ENCODE measurements around the gene FAM184A. TPM values are rescaled to one million over a fixed set of nuclear protein-coding genes. Genes with fewer than 3 reads are reported as not detected.

Gene FAM184A
- total RNA-seq, 1 donor from 2014 or later: 15.9 TPM

GRCh38 chr6:118992186-118992795, 86.2 kb downstream of the FAM184A start:
- ATAC-seq (no peak), DNase-seq (no peak)
- no peak overlapping the region for H3K27ac ChIP-seq
- H3K9me3 ChIP-seq: no peaks in the 10 kb centered on the region
- TF ChIP-seq CTCF (IDR thresholded peaks at IDR 0.05): no peak
- no peaks in the 10 kb centered on the region for H3K4me1 ChIP-seq
- no peaks in the 10 kb centered on the region for H3K27me3 ChIP-seq (ENCODE audit: low read depth)
- no peaks in the 10 kb centered on the region for H3K36me3 ChIP-seq
- H3K4me3 ChIP-seq: no peak overlapping the region
- intact Hi-C loops (cut with DNase I): no loop called here

- Histone ChIP-seq H3K36me3 (no peaks in the 10 kb centered on the region), H3K4me1 (no peaks in the 10 kb centered on the region), H3K27ac (no peak overlapping the region), H3K4me3 (no peak overlapping the region), H3K9me3 (no peaks in the 10 kb centered on the region), H3K27me3 (ENCODE audit: low read depth) (no peaks in the 10 kb centered on the region)
- no peak for TF ChIP-seq CTCF (IDR thresholded peaks at IDR 0.05)
- DNase-seq (no peak), ATAC-seq (no peak)
- intact Hi-C loops (cut with DNase I): no loop called here
Measured at GRCh38 chr6:118986312-118986711, 92.2 kb downstream of the FAM184A start.

- intact Hi-C loops (cut with DNase I): no loop called here
- Histone ChIP-seq H3K9me3 (no peaks in the 10 kb centered on the region), H3K36me3 (no peaks in the 10 kb centered on the region), H3K27ac (no peak overlapping the region), H3K4me1 (no peaks in the 10 kb centered on the region), H3K4me3 (no peak overlapping the region), H3K27me3 (ENCODE audit: low read depth) (no peaks in the 10 kb centered on the region)
- no peak for TF ChIP-seq CTCF (IDR thresholded peaks at IDR 0.05)
- DNase-seq: no peak
- no peak for ATAC-seq
Measured at GRCh38 chr6:118985123-118985830, 93.2 kb downstream of the FAM184A start.

GRCh38 chr6:118984342-118984741, 94.1 kb downstream of the FAM184A start:
- Histone ChIP-seq H3K9me3 (no peaks in the 10 kb centered on the region), H3K27me3 (ENCODE audit: low read depth) (no peaks in the 10 kb centered on the region), H3K36me3 (no peaks in the 10 kb centered on the region), H3K4me1 (no peaks in the 10 kb centered on the region), H3K27ac (no peak overlapping the region), H3K4me3 (no peak overlapping the region)
- ATAC-seq: no peak
- intact Hi-C loops (cut with DNase I): no loop called here
- TF ChIP-seq CTCF (IDR thresholded peaks at IDR 0.05): no peak
- DNase-seq: no peak

GRCh38 chr6:118982575-118982911, 95.9 kb downstream of the FAM184A start:
- H3K4me3 ChIP-seq: no peak overlapping the region
- TF ChIP-seq CTCF (IDR thresholded peaks at IDR 0.05): no peak
- DNase-seq: no peak
- H3K27me3 ChIP-seq (ENCODE audit: low read depth): no peaks in the 10 kb centered on the region
- H3K36me3 ChIP-seq: no peaks in the 10 kb centered on the region
- no peaks in the 10 kb centered on the region for H3K4me1 ChIP-seq
- intact Hi-C loops (cut with DNase I): no loop called here
- no peak overlapping the region for H3K27ac ChIP-seq
- ATAC-seq: no peak
- H3K9me3 ChIP-seq: no peaks in the 10 kb centered on the region

All from lower lobe of right lung (tissue), 2 donors.